HEK293T (cell line): ENCODE results near the gene HEATR9.

Experiments
- CTCF ChIA-PET: fragments of 350-600 bp; formaldehyde crosslinking; extraction: SDS; loops from one replicate; lab custom pipeline; 2021; ENCODE audit warnings: antibody characterized with exemption, inconsistent platforms; lab: Yijun Ruan, JAX
- POLR2A ChIA-PET: fragments of 350-600 bp; formaldehyde crosslinking; extraction: SDS; loops from one replicate; lab custom pipeline; 2020; ENCODE audit warnings: antibody characterized with exemption, inconsistent platforms; lab: Yijun Ruan, JAX
- DNase-seq: peaks from one replicate; pipeline ENCODE4 v3.0.0; 2012; ENCODE audit warnings: mixed read lengths; ENCODE audit errors: extremely low spot score
- ARNT ChIP-seq: fragments of 450-650 bp; IDR thresholded peaks from 2 replicates; pipeline ENCODE4 v1.6.1; 2017; ENCODE audit warnings: mild to moderate bottlenecking
- BHLHE40 ChIP-seq: fragments of 450-650 bp; IDR thresholded peaks from 2 replicates; pipeline ENCODE4 v1.6.1; 2016; ENCODE audit warnings: mild to moderate bottlenecking, moderate library complexity, borderline replicate concordance
- CTBP1 ChIP-seq: fragments of 450-650 bp; IDR thresholded peaks from 2 replicates; pipeline ENCODE4 v1.6.1; 2016; ENCODE audit warnings: borderline replicate concordance
- ELF4 ChIP-seq: fragments of 450-650 bp; IDR thresholded peaks from 2 replicates; pipeline ENCODE4 v1.6.1; 2017; ENCODE audit warnings: antibody characterized with exemption
- FOXA1 ChIP-seq: fragments of 450-650 bp; IDR thresholded peaks from 2 replicates; pipeline ENCODE4 v1.6.1; 2016; ENCODE audit warnings: mild to moderate bottlenecking
- FOXK2 ChIP-seq: fragments of 450-650 bp; IDR thresholded peaks from 2 replicates; pipeline ENCODE4 v1.6.1; 2016; ENCODE audit warnings: mild to moderate bottlenecking
- FOXM1 ChIP-seq: fragments of 450-650 bp; IDR thresholded peaks from 2 replicates; pipeline ENCODE4 v1.6.1; 2017; ENCODE audit warnings: mild to moderate bottlenecking, borderline replicate concordance
- HDGF ChIP-seq: fragments of 450-650 bp; IDR thresholded peaks from 2 replicates; pipeline ENCODE4 v1.6.1; 2017; ENCODE audit warnings: antibody characterized with exemption, borderline replicate concordance
- L3MBTL2 ChIP-seq: fragments of 450-650 bp; conservative IDR thresholded peaks from 2 replicates; pipeline ENCODE4 v1.6.1; 2016; ENCODE audit warnings: mild to moderate bottlenecking
- LEF1 ChIP-seq: fragments of 450-650 bp; IDR thresholded peaks from 2 replicates; pipeline ENCODE4 v1.6.1; 2017; ENCODE audit warnings: mild to moderate bottlenecking, borderline replicate concordance
- NFRKB ChIP-seq: fragments of 450-650 bp; IDR thresholded peaks from 2 replicates; pipeline ENCODE4 v1.6.1; 2016; ENCODE audit warnings: mild to moderate bottlenecking, moderate library complexity
- PKNOX1 ChIP-seq: fragments of 450-650 bp; IDR thresholded peaks from 2 replicates; pipeline ENCODE4 v1.6.1; 2016
- SP1 ChIP-seq: fragments of 450-650 bp; IDR thresholded peaks from 2 replicates; pipeline ENCODE4 v1.6.1; 2017
- SUZ12 ChIP-seq: fragments of 450-650 bp; IDR thresholded peaks from 2 replicates; pipeline ENCODE4 v1.6.1; 2016; ENCODE audit warnings: mild to moderate bottlenecking
- TARDBP ChIP-seq: fragments of 450-650 bp; IDR thresholded peaks from 2 replicates; pipeline ENCODE4 v1.6.1; 2016
- ZNF384 ChIP-seq: fragments of 450-650 bp; IDR thresholded peaks from 2 replicates; pipeline ENCODE4 v1.6.1; 2016

HEATR9 gene

GRCh38 chr17:35856603-35857002 lies 12.1 kb downstream of the HEATR9 start:
- POLR2A ChIA-PET = interaction anchor here (0.7 to 1.0 kb wide), 2 partner anchors 9 to 59 kb away, joined by 3 read pairs; no protein-coding TSS in a partner anchor
- DNase-seq = no peak
- TF ChIP-seq FOXA1 (no peak), BHLHE40 (no peak), CTBP1 (no peak), LEF1 (no peak), HDGF (no peak), NFRKB (no peak), SUZ12 (no peak), TARDBP (no peak), PKNOX1 (no peak), ARNT (no peak), ELF4 (no peak), FOXK2 (no peak), SP1 (no peak), L3MBTL2 (no peak), FOXM1 (no peak), ZNF384 (no peak)
- CTCF ChIA-PET = no interaction called here

GRCh38 chr17:35855965-35856364 lies 12.7 kb downstream of the HEATR9 start:
- no peak for DNase-seq
- CTCF ChIA-PET = interaction anchor here (1.3 kb wide), 1 partner anchor 9 kb away, joined by 3 read pairs; no protein-coding TSS in a partner anchor
- TF ChIP-seq SUZ12 (no peak), FOXM1 (no peak), HDGF (no peak), TARDBP (no peak), FOXK2 (no peak), L3MBTL2 (no peak), ELF4 (no peak), SP1 (no peak), ARNT (no peak)
- POLR2A ChIA-PET = interaction anchor here (1.0 kb wide), 1 partner anchor 9 kb away, joined by 3 read pairs; no protein-coding TSS in a partner anchor

- TF ChIP-seq LEF1 (no peak), FOXK2 (no peak), ELF4 (no peak), ZNF384 (no peak), TARDBP (no peak), HDGF (no peak), L3MBTL2 (no peak), BHLHE40 (no peak), SP1 (no peak), PKNOX1 (no peak), FOXA1 (no peak)
- ChIA-PET CTCF (interaction anchor here (0.6 to 1.3 kb wide), 6 partner anchors 10 to 299 kb away, joined by 3 to 4 read pairs (median 3); no protein-coding TSS in a partner anchor), POLR2A (interaction anchor here (1.2 kb wide), 1 partner anchor 51 kb away, joined by 3 read pairs; no protein-coding TSS in a partner anchor)
- DNase-seq = peak; percentile 39
Measured at GRCh38 chr17:35849469-35850348, 19.0 kb downstream of the HEATR9 start.

GRCh38 chr17:35847633-35848373 lies 20.9 kb downstream of the HEATR9 start:
- TF ChIP-seq FOXM1 = no peak
- no peak for TF ChIP-seq ELF4
- TF ChIP-seq LEF1 = no peak
- no peak for TF ChIP-seq FOXA1
- no peak for TF ChIP-seq L3MBTL2
- TF ChIP-seq BHLHE40 = no peak
- TF ChIP-seq PKNOX1 = no peak
- no peak for TF ChIP-seq ARNT
- TF ChIP-seq SP1 = no peak
- no peak for TF ChIP-seq FOXK2
- no peak for TF ChIP-seq SUZ12
- TF ChIP-seq HDGF = no peak
- TF ChIP-seq CTBP1 = no peak
- no peak for TF ChIP-seq NFRKB
- TF ChIP-seq TARDBP = no peak
- no peak for TF ChIP-seq ZNF384
- POLR2A ChIA-PET = interaction anchor here (0.8 to 1.1 kb wide), 3 partner anchors 9 to 39 kb away, joined by 3 to 4 read pairs (median 3); partner anchors contain the start of gene TAF15
- no peak for DNase-seq
- CTCF ChIA-PET = interaction anchor here (0.6 to 1.3 kb wide), 3 partner anchors 7 to 115 kb away, joined by 3 to 6 read pairs (median 4); no protein-coding TSS in a partner anchor

GRCh38 chr17:35847006-35847405 lies 21.7 kb downstream of the HEATR9 start:
- ChIA-PET POLR2A (interaction anchor here (0.8 to 1.0 kb wide), 2 partner anchors 10 to 38 kb away, joined by 3 to 4 read pairs; partner anchors contain the start of gene TAF15), CTCF (interaction anchor here (1.1 to 1.3 kb wide), 2 partner anchors 8 to 18 kb away, joined by 3 to 6 read pairs; no protein-coding TSS in a partner anchor)
- TF ChIP-seq FOXM1 = no peak
- no peak for TF ChIP-seq PKNOX1
- no peak for TF ChIP-seq SP1
- no peak for TF ChIP-seq HDGF
- no peak for DNase-seq
